Measurements from ENCODE around the gene MTAP.

Gene MTAP

GRCh38 chr9:21872696-21873095 is 70.3 kb downstream of the MTAP start:
- peaks cover 11% of the 10 kb centered on the region for H3K36me3 ChIP-seq (ENCODE audit: low read length)
- no peak overlapping the region for H2AFZ ChIP-seq (ENCODE audit: low read depth, low read length, severe bottlenecking)
- no peak overlapping the region for H3K4me3 ChIP-seq (ENCODE audit: insufficient read depth, low read length, poor library complexity, severe bottlenecking)
- no peaks in the 10 kb centered on the region for H3K79me2 ChIP-seq (ENCODE audit: insufficient read depth, low read length)
- H3F3A ChIP-seq (ENCODE audit: insufficient read depth), result 0 out of 2 replicates have a peak, but pooled peaks cover 5% of the 10 kb centered on the region
- H3K9me3 ChIP-seq (ENCODE audit: insufficient read depth, low read length), result no peaks in the 10 kb centered on the region
- no peaks in the 10 kb centered on the region for H3K27me3 ChIP-seq (ENCODE audit: low read length)
- no peak overlapping the region for H3K9ac ChIP-seq (ENCODE audit: low read length)
- H3K9me2 ChIP-seq (replicated peaks; ENCODE audit: insufficient read depth, low read length), result no peaks in the 10 kb centered on the region
- H3K4me2 ChIP-seq (ENCODE audit: low read depth, low read length, poor library complexity, severe bottlenecking), result no peak overlapping the region
- H3K27ac ChIP-seq (ENCODE audit: low read depth, low read length), result no peak overlapping the region
- H4K20me1 ChIP-seq (ENCODE audit: low read depth, low read length), result no peaks in the 10 kb centered on the region
- no peak for TF ChIP-seq EZH2phosphoT487 (conservative IDR thresholded peaks at IDR 0.05; ENCODE audit: low read length)
- TF ChIP-seq CTCF (IDR thresholded peaks at IDR 0.05; ENCODE audit: insufficient read depth, low read length, poor library complexity, severe bottlenecking), result no peak

GRCh38 chr9:21873540-21874221 is 71.2 kb downstream of the MTAP start:
- Histone ChIP-seq H3F3A (ENCODE audit: insufficient read depth) (no peaks in the 10 kb centered on the region), H3K9me2 (replicated peaks; ENCODE audit: insufficient read depth, low read length) (no peaks in the 10 kb centered on the region), H3K4me2 (ENCODE audit: low read depth, low read length, poor library complexity, severe bottlenecking) (no peak overlapping the region), H3K79me2 (ENCODE audit: insufficient read depth, low read length) (no peaks in the 10 kb centered on the region), H4K20me1 (ENCODE audit: low read depth, low read length) (no peaks in the 10 kb centered on the region), H3K9ac (ENCODE audit: low read length) (no peak overlapping the region), H3K27ac (ENCODE audit: low read depth, low read length) (no peak overlapping the region), H2AFZ (ENCODE audit: low read depth, low read length, severe bottlenecking) (no peak overlapping the region), H3K36me3 (ENCODE audit: low read length) (peaks cover 6% of the 10 kb centered on the region), H3K4me3 (ENCODE audit: insufficient read depth, low read length, poor library complexity, severe bottlenecking) (no peak overlapping the region), H3K27me3 (ENCODE audit: low read length) (no peaks in the 10 kb centered on the region), H3K9me3 (ENCODE audit: insufficient read depth, low read length) (no peaks in the 10 kb centered on the region)
- TF ChIP-seq EZH2phosphoT487 (conservative IDR thresholded peaks at IDR 0.05; ENCODE audit: low read length) (no peak), CTCF (IDR thresholded peaks at IDR 0.05; ENCODE audit: insufficient read depth, low read length, poor library complexity, severe bottlenecking) (no peak)

GRCh38 chr9:21875893-21876292 is 73.5 kb downstream of the MTAP start:
- H3K79me2 ChIP-seq (ENCODE audit: insufficient read depth, low read length), result no peaks in the 10 kb centered on the region
- no peaks in the 10 kb centered on the region for H3K9me3 ChIP-seq (ENCODE audit: insufficient read depth, low read length)
- no peak overlapping the region for H2AFZ ChIP-seq (ENCODE audit: low read depth, low read length, severe bottlenecking)
- H3K27ac ChIP-seq (ENCODE audit: low read depth, low read length), result no peak overlapping the region
- no peaks in the 10 kb centered on the region for H3K9me2 ChIP-seq (replicated peaks; ENCODE audit: insufficient read depth, low read length)
- no peak overlapping the region for H3K4me2 ChIP-seq (ENCODE audit: low read depth, low read length, poor library complexity, severe bottlenecking)
- no peak overlapping the region for H3K4me3 ChIP-seq (ENCODE audit: insufficient read depth, low read length, poor library complexity, severe bottlenecking)
- peaks cover 23% of the 10 kb centered on the region for H3K36me3 ChIP-seq (ENCODE audit: low read length)
- no peak overlapping the region for H3K9ac ChIP-seq (ENCODE audit: low read length)
- H3K27me3 ChIP-seq (ENCODE audit: low read length), result no peaks in the 10 kb centered on the region
- no peaks in the 10 kb centered on the region for H4K20me1 ChIP-seq (ENCODE audit: low read depth, low read length)
- TF ChIP-seq CTCF (IDR thresholded peaks at IDR 0.05; ENCODE audit: insufficient read depth, low read length, poor library complexity, severe bottlenecking), result no peak
- no peak for TF ChIP-seq EZH2phosphoT487 (conservative IDR thresholded peaks at IDR 0.05; ENCODE audit: low read length)
- H3F3A ChIP-seq (ENCODE audit: insufficient read depth), result no peaks in the 10 kb centered on the region

All from SU-DHL-6 (cell line).